Umbilical cord (tissue), 2 donors: ENCODE data around the gene GBP2. TPM values are rescaled to one million over a fixed set of nuclear protein-coding genes. Genes with fewer than 3 reads are reported as not detected.

Source experiments
- DNase-seq: peaks from one replicate; pipeline ENCODE4 v3.0.0-alpha.2; 2015; ENCODE audit warnings: low spot score
- total RNA-seq: library from RNA; depleted of rRNA; stranded (reverse); fragments of >200 nt; gene quantifications from one replicate; pipeline ENCODE4 v1.2.3, GENCODE V29; 2014; ENCODE audit warnings: low replicate concordance; ENCODE audit not compliant: insufficient read depth

The GBP2 gene
- total RNA-seq, 1 donor from 2014 or later, result 106 TPM

DNA sequence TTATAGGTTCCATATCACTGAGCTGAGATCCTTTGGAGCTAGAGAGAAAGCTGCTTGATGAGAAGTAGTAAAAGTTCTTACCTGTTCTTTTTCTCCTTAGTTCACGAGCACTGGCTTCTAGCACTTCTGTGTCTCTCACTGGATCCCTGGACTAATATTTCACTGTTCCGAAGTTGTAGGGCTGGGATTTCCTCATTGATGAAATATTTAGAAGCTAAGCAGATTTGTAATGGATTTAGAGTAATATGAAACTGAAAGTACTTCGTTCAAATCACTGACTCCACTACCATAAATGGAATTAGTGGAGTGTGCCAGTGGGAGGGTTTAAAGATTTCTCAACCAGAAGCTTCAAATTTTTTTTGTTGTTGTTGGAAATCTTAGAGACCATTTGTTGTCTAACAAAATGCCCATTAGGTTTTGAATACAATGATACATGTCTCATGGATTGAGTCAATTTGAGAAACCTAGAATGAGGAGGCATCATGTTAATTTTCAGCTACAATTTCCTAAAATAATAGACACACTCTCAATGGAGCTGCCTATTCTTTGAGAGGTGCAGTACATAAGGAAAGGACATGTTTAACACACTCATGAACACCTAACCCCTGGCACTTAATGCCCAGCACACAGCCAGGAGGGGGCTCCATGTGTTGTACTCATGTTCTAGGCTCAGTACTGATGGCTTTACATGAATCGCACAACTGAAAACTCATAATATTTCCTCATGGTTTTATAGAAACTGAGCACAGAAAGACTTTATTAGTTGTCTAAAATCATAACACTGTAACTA, 60.6 kb downstream of the GBP2 start, which contains the start of gene GBP1:
Gene GBP1, minus strand, starts transcription at position 130 of the 790 bp plus-strand sequence. CDS start 1,974 bp downstream, outside the sequence.
- peak; percentile 91 for DNase-seq

DNA sequence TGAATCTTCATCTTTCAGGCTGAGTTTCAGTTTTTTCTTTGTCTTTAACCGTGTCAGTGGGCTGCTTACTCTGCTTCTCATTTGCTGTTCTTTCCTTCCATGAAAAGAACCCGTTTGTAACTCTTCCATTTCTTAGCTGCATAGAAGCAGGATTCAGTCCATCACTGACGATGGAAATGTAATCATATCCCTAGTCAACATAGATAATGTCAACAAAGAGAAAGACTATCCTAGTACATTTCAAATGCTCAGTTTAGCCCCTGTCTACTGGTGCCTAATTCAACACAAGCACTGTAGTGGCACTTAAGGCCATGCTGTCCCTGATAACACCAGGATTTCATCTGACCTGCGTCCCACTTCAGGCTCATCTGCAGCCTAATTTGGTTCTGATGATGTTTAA, 61.3 kb downstream of the GBP2 start:
- peak; percentile 58 for DNase-seq

DNA sequence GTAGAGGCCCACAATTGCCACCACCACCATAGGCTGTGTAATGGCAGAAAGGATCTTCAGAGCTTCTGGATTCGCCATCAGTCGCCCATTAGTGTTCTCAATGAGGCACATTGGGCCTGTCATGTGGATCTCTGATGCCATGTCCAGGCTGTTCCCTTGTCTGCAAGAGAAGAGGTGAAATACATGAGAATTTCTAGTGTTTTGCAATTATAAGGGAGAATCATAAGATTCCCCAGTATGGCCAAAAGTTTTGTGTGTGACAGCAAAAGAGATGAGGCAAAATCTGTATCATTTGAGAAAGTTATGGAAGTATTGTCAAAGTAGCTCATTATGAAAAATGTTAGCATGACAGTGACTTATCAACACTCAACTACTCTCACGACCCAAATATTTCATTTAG, 62.8 kb downstream of the GBP2 start:
- DNase-seq, result no peak

DNA sequence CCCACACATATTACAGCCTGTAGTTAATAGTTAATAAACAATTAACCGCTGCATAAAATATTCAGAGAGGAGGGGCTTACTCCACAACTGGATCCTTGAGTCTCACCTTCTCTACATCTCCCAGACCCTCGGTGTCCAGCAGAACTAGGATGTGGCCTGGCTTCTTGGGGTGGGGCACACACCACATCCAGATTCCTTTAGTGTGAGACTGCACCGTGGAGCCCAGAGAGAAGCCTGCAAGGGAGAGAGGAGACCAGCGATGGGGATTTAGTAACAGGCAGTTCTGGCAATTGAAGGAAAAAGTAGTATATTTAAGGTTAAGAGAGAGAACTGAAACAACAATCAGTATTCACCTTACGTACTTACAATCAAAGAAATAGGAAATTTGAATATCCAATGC, 65.8 kb downstream of the GBP2 start:
- DNase-seq, result no peak

Other genes starting within 250 kb of the GBP2 start
- 40.9 TPM for gene GTF2B, start 234.5 kb downstream of the GBP2 start, total RNA-seq
- 19.7 TPM for gene KYAT3, start 133.5 kb downstream of the GBP2 start, total RNA-seq
- 14.4 TPM for gene RBMXL1, start 133.5 kb downstream of the GBP2 start, total RNA-seq
- 24.1 TPM for gene GBP3, start 103.2 kb downstream of the GBP2 start, total RNA-seq
- 125 TPM for gene GBP1, start 60.9 kb downstream of the GBP2 start, total RNA-seq
- gene GBP7, start 49.9 kb upstream of the GBP2 start, total RNA-seq, result not detected
- gene GBP4, start 72.8 kb upstream of the GBP2 start, total RNA-seq, result 17.1 TPM
- 3.9 TPM for gene GBP5, start 146.7 kb upstream of the GBP2 start, total RNA-seq
- gene GBP6, start 237.9 kb upstream of the GBP2 start, total RNA-seq, result 0.48 TPM